ACC112 (cell line): ENCODE results near the gene GUCY1B1.

Experiments used
- H2AFZ ChIP-seq: fragments of 200-600 bp; sonication (generic); one replicate; pipeline ENCODE4 v1.6.0; 2017; ENCODE audit warnings: antibody characterized with exemption, low read length; ENCODE audit not compliant: unreplicated experiment
- H3K27ac ChIP-seq: fragments of 200-600 bp; sonication (generic); 2 replicates; pipeline ENCODE4 v1.5.1; 2014; ENCODE audit warnings: low read depth, mild to moderate bottlenecking, antibody characterized with exemption, low read length, moderate library complexity
- H3K27me3 ChIP-seq: fragments of 200-600 bp; sonication (generic); 2 replicates; pipeline ENCODE4 v1.6.1; 2014; ENCODE audit warnings: mild to moderate bottlenecking, antibody characterized with exemption, low read length, moderate library complexity, mixed read lengths; ENCODE audit not compliant: insufficient read depth
- H3K36me3 ChIP-seq: fragments of 200-600 bp; sonication (generic); 2 replicates; pipeline ENCODE4 v1.6.1; 2016; ENCODE audit warnings: mild to moderate bottlenecking, antibody characterized with exemption, low read length, moderate library complexity, mixed read lengths; ENCODE audit not compliant: insufficient read depth
- H3K4me1 ChIP-seq: fragments of 200-600 bp; sonication (generic); one replicate; pipeline ENCODE4 v1.6.1; 2016; ENCODE audit warnings: low read length, mixed read lengths; ENCODE audit not compliant: insufficient read depth, unreplicated experiment, control insufficient read depth
- H3K4me3 ChIP-seq: fragments of 200-600 bp; sonication (generic); 2 replicates; pipeline ENCODE4 v1.5.1; 2014; ENCODE audit warnings: mild to moderate bottlenecking, low read depth, low read length
- H3K79me2 ChIP-seq: fragments of 200-600 bp; sonication (generic); one replicate; pipeline ENCODE4 v1.6.0; 2016; ENCODE audit warnings: low read length; ENCODE audit not compliant: control insufficient read depth, unreplicated experiment, insufficient read depth

The GUCY1B1 gene

DNA sequence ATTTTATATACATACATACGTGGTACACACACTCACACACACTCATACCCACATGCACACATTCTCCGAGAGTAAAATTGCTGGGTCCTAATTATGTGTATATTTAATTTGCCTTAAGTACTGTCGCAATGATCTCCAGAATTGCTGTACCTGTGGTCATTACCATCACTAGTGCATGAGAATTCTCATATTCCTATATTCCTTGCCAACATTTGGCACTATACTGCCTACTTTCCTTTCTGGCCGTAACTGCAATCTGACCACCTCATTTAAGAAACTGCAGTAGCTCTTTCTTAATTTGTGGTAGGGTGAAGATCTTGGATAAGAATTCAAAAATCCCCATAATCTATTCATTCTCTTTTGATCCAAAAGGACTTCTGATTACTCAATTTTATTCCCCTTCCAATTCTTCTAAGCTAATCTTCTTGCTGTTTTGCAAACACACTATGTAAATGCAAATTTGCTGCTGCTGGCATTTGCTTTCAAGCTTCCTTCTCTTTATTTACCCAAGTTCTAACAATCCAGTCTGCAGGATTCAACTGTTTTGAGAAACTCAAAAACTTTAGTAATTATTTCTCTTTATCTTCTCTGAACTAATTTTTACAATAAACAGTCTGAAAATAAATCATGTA is 62.2 kb downstream of the GUCY1B1 start:
- Histone ChIP-seq H3K27me3 (no peaks in the 10 kb centered on the region), H3K27ac (no peak overlapping the region), H3K36me3 (no peaks in the 10 kb centered on the region), H2AFZ (no peak overlapping the region), H3K4me1 (peaks cover 14% of the 10 kb centered on the region), H3K4me3 (no peak overlapping the region), H3K79me2 (no peaks in the 10 kb centered on the region)

- Histone ChIP-seq H3K27ac (no peak overlapping the region), H3K4me3 (no peak overlapping the region), H2AFZ (no peak overlapping the region), H3K4me1 (peaks cover 14% of the 10 kb centered on the region), H3K79me2 (no peaks in the 10 kb centered on the region), H3K27me3 (no peaks in the 10 kb centered on the region), H3K36me3 (no peaks in the 10 kb centered on the region)
These were observed 63.8 kb downstream of the GUCY1B1 start for GRCh38 chr4:155822572-155822971.

DNA sequence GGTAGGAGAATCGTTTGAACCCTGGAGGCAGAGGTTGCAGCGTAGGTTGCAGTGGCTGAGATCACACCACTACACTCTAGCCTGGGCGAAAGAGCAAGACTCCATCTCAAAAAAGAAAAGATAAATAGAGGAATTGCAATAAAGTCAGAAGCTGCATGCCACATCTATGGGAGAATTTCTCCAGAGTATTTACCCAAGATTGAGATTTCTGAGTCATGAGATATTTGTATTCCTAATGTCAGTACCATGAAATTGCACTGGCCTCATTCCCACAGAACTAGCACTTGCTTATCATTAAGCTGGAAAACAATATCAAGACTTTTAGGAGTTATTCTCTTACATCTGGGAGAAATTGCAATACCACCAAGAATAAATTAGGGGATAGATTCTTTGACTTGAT is 69.8 kb downstream of the GUCY1B1 start:
- no peaks in the 10 kb centered on the region for H3K4me1 ChIP-seq
- H3K36me3 ChIP-seq: no peaks in the 10 kb centered on the region
- H3K4me3 ChIP-seq: no peak overlapping the region
- no peaks in the 10 kb centered on the region for H3K27me3 ChIP-seq
- no peak overlapping the region for H3K27ac ChIP-seq
- no peak overlapping the region for H2AFZ ChIP-seq
- H3K79me2 ChIP-seq: no peaks in the 10 kb centered on the region

DNA sequence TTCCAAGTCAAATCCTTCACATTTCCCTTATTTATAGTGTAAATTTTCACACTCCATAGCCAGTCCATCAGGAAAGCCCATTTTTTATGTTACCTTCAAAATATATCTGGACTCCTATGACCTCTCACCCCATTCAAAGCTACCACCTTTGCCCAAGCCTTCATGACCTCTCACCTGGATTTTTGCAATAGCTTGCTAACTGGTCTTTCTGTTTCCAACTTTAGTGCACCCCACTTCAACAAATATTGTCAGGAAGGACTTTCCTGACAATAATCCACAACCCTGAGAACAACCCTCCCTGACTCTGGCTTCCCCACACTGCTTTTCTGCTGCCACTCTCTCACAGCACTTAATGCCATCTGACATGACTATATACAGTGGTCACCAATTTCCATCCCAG is 73.8 kb downstream of the GUCY1B1 start:
- Histone ChIP-seq H2AFZ (no peak overlapping the region), H3K27me3 (no peaks in the 10 kb centered on the region), H3K4me3 (no peak overlapping the region), H3K36me3 (no peaks in the 10 kb centered on the region), H3K79me2 (no peaks in the 10 kb centered on the region), H3K4me1 (no peaks in the 10 kb centered on the region), H3K27ac (no peak overlapping the region)

DNA sequence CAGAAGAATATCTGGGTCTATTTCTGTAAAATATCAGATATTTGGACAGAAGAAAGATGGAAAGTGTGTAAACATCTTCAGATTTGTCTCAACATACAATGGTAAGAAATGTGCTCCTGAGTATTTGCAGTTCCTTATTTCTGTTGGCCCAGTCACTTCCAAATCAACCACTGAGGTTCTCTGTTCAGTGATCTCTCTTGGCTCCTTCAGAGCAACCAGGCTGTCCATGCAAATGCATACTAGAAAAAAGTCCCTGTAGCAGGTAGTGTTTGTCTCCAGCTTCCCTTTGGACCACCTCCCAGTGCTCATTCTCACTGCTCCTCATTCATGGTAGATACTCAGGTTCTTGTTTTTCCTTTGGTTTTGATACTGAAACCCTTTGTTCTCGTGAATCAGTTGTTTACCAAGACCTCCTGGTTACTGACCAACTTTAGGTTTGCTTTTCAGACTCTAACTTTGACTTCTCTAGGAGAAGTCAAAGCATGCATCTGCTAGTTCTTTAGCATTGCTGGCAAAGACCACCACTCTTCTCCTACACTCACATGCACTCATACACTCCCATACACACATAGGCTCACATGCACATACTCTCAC is 78.5 kb downstream of the GUCY1B1 start:
- Histone ChIP-seq H3K27me3 (no peaks in the 10 kb centered on the region), H3K79me2 (no peaks in the 10 kb centered on the region), H3K36me3 (no peaks in the 10 kb centered on the region), H3K4me3 (no peak overlapping the region), H2AFZ (no peak overlapping the region), H3K27ac (no peak overlapping the region), H3K4me1 (peaks cover 12% of the 10 kb centered on the region)

- H3K4me1 ChIP-seq: peaks cover 12% of the 10 kb centered on the region
- no peak overlapping the region for H3K27ac ChIP-seq
- no peaks in the 10 kb centered on the region for H3K36me3 ChIP-seq
- H2AFZ ChIP-seq: no peak overlapping the region
- no peak overlapping the region for H3K4me3 ChIP-seq
- H3K79me2 ChIP-seq: no peaks in the 10 kb centered on the region
- H3K27me3 ChIP-seq: no peaks in the 10 kb centered on the region
These were observed 83.3 kb downstream of the GUCY1B1 start for GRCh38 chr4:155842080-155842479.

- Histone ChIP-seq H3K4me1 (no peaks in the 10 kb centered on the region), H3K27ac (no peak overlapping the region), H3K27me3 (no peaks in the 10 kb centered on the region), H3K4me3 (no peak overlapping the region), H2AFZ (no peak overlapping the region), H3K79me2 (no peaks in the 10 kb centered on the region), H3K36me3 (no peaks in the 10 kb centered on the region)
These were observed 88.1 kb downstream of the GUCY1B1 start for GRCh38 chr4:155846929-155847328.

DNA sequence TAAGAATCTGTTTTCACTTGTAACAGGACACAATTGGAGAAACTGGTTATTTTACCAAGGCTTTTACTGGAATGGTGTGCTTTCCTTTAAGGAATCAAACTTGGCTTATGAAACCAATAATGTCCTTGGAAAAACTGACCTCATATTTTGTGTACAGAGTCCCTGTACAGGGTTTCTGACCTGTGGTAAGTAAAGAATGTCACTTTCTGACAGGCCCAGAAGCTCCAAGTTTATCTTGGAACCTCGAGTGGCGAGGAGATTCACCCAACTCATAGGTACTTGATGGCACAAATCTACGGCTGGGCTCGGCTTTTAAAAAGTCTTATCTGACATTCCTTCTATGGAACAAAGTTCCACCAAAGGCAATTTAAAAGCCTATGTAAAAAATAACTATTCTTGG is 90.2 kb downstream of the GUCY1B1 start:
- Histone ChIP-seq H3K27me3 (no peaks in the 10 kb centered on the region), H3K27ac (no peak overlapping the region), H2AFZ (no peak overlapping the region), H3K4me3 (no peak overlapping the region), H3K4me1 (no peaks in the 10 kb centered on the region), H3K36me3 (no peaks in the 10 kb centered on the region), H3K79me2 (no peaks in the 10 kb centered on the region)

DNA sequence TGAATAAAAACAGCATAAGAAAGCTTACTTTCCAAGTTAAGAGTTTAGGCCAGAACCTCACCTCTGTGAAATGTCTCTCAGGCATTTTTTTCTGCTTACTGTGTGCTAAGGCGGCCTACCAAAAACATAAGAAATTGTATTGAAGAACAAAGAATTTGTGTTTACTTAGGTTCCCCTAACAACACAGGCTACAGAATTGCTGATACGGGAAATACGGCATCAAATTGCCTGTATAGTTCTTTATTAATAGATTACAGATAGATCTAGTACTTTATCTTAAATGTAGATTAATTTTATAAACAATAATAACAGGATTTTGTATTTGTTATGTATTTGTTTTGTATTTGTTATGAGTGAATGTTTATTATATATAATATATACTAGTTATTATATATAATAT is 94.4 kb downstream of the GUCY1B1 start:
- Histone ChIP-seq H2AFZ (no peak overlapping the region), H3K27ac (no peak overlapping the region), H3K27me3 (no peaks in the 10 kb centered on the region), H3K79me2 (no peaks in the 10 kb centered on the region), H3K4me1 (no peaks in the 10 kb centered on the region), H3K36me3 (no peaks in the 10 kb centered on the region), H3K4me3 (no peak overlapping the region)

DNA sequence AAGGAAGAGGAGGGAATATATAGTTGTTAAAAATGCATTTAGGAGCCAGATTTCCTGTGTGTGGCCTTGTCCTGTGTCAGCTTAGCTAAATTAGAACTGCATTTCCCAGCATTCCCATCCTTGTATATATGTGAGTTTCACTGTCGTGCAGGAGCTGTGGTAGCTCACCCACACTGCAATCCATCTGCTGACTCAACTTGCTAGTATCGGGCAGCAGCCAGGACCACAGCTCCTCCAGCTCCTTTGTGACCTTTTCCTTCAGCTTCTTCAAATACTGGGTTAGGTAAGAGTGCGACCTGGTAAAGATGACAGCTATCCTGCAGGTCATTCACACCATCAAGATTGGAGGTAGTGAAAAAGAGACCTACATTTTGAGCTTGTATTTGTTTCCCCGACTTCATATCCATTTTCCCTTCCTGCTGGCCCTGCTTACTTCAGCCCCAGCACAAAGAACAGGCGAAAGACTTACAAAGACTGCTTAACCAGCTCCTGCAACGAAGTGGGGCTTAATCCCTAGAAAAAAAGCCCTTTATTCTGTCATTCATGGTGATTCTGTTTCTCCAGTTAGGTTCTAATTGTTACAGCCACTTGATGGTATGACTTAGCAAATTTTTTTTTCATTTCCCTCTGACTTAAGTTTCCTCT is 95.9 kb downstream of the GUCY1B1 start:
- Histone ChIP-seq H3K4me3 (no peak overlapping the region), H3K27me3 (no peaks in the 10 kb centered on the region), H3K27ac (no peak overlapping the region), H3K36me3 (no peaks in the 10 kb centered on the region), H2AFZ (no peak overlapping the region), H3K4me1 (no peaks in the 10 kb centered on the region), H3K79me2 (no peaks in the 10 kb centered on the region)

GRCh38 chr4:155855897-155856296 is 97.1 kb downstream of the GUCY1B1 start:
- H3K4me1 ChIP-seq: no peaks in the 10 kb centered on the region

More at GRCh38 chr4:155855897-155856296, 97.1 kb downstream of the GUCY1B1 start:
- no peak overlapping the region for H2AFZ ChIP-seq
- H3K4me3 ChIP-seq: no peak overlapping the region
- no peaks in the 10 kb centered on the region for H3K27me3 ChIP-seq
- no peak overlapping the region for H3K27ac ChIP-seq
- H3K36me3 ChIP-seq: no peaks in the 10 kb centered on the region
- H3K79me2 ChIP-seq: no peaks in the 10 kb centered on the region
